Urothelium cell line (cell line): Measurements from ENCODE around the gene RCE1.
"Not testable (repeated sequence)": the region's sequence is repeated elsewhere in the genome, so short reads cannot be mapped to it uniquely, and the experiment has no call there.

Experiments
- DNase-seq: peaks from one replicate; pipeline ENCODE4 v3.0.0; 2011; ENCODE audit warnings: low spot score, mixed read lengths
- FAIRE-seq: peaks from 2 replicates; lab custom pipeline; 2011; peaks lifted over from hg19 to GRCh38; lab: Jason Lieb, UNC

The RCE1 gene, protein sequence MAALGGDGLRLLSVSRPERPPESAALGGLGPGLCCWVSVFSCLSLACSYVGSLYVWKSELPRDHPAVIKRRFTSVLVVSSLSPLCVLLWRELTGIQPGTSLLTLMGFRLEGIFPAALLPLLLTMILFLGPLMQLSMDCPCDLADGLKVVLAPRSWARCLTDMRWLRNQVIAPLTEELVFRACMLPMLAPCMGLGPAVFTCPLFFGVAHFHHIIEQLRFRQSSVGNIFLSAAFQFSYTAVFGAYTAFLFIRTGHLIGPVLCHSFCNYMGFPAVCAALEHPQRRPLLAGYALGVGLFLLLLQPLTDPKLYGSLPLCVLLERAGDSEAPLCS

DNA sequence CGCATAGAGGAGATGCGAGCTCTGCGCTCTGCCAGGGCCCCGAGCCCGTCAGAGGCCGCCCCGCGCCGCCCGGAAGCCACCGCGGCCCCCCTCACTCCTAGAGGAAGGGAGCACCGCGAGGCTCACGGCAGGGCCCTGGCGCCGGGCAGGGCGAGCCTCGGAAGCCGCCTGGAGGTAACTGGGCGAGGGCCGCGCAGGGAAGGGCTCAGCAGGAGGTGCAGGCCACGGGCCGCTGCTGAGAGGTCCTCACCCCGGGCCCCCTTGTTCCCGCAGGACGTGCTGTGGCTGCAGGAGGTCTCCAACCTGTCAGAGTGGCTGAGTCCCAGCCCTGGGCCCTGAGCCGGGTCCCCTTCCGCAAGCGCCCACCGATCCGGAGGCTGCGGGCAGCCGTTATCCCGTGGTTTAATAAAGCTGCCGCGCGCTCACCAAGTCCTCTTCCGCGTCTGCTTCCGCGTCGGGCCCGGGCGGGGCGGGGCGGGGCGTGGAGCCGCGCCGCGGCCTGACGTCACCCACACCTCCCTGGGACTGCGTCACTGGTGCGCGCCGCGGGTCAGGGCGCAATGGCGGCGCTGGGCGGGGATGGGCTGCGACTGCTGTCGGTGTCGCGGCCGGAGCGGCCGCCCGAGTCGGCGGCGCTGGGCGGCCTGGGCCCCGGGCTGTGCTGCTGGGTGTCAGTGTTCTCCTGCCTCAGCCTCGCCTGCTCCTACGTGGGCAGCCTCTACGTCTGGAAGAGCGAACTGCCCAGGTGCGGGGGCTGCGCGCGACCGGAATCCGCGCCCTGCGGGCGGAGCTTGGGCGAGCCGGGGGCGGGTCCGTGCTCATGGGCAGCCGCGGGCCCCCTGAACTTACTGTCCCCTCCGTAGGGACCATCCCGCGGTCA, at the start of gene RCE1:
Gene RCE1 (plus strand): TSS at position 546 of the 880 bp plus-strand sequence. CDS start 15 bp downstream, at position 561.
- DNase-seq = peak; percentile 94
- FAIRE-seq = peak; percentile 96

DNA sequence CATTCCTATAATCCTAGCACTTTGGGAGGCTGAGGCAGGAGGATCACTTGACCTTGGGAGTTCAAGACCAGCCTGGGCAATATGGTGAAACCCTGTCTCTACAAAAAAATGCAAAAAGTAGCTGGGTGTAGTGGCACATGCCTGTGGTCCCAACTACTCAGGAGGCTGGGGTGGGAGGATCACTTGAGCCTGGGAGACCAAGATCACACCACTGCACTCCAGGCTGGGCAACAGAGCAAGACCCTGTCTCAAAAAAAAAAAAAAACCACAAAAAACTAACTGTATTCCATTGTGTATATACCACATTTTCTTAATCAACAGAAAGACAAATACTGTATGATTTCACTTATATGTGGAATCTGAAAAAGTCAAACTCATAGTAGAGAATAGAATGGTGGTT, 43.4 kb upstream of the RCE1 start:
- FAIRE-seq, DNase-seq: not testable (repeated sequence)

DNA sequence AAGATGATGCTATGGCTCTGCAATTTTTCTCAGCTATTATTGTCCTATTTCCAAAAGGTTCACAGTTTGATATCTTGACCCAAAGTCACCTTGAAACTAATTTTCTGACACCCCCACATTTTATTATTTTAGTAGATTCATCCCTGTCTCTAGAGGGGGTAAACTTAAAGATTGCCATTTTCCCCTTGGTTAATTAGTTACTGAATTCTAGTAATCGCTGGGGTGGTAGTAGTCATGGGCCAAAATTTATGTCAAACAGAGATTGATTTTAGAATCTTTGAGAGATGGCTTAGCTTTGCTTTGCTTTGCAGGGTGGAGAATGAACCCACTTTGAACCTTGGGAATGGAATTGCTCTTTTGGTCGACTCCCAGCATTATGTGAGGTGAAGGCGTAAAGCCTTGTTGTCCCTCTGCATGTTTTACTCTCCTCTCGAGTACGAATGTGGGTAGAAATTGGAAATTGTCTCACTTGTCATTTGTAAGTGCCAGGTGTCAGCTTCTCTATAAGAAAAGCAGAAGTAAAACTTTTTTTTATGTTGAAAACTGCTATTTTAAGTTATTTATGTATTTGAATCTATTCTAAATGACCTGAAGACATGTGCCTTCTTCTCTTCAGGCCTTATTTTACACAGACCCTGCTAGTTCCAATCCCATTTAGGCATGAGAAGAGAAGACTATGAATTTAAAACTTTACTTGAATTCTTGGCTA, 42.4 kb upstream of the RCE1 start:
- DNase-seq (no peak), FAIRE-seq (no peak)

DNA sequence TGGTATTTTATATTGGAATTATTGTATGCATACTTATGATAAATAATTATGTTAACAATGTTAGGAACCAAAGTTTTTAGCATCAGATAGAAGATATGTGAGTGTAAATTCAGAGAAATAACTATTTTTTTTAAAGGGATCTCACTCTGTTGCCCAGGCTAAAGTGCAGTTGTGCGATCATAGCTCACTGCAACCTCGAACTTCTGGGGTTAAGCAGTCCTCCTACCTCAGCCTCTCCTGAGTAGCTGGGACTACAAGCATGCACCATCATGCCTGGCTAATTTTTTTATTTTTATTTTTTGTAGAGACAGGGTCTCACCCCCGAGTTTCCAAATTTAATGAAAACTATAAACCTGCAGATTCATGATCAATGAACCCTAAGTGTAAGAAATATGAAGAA, 33.6 kb upstream of the RCE1 start:
- FAIRE-seq = no peak
- no peak for DNase-seq

DNA sequence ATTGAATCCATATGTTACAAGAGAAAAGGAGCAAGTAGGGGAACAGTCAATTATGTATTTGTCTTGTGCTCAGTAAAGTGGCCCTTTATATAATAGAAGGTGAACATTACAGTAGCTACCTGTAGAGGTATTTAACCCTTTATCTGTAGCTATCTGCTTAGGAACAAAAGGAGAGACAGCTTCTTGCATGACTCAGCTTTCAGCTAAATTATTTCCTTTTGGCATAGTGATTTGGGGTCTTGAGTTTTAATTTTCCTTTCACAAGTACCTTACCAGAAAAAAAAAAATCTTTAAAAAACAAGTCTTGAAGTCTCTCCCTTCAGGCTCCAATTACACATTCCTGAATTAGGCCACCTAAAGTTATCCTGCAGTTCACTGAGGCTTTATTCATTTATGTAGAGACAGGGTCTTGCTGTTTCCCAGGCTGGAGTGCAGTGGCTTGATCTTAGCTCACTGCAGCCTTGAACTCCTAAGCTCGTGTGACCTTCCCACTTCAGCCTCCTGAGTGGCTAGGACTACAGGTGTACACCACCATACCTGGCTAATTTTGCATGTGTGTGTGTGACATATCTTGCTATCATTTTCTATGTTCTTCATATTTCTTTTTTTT, 32.6 kb upstream of the RCE1 start:
- FAIRE-seq = no peak
- no peak for DNase-seq

DNA sequence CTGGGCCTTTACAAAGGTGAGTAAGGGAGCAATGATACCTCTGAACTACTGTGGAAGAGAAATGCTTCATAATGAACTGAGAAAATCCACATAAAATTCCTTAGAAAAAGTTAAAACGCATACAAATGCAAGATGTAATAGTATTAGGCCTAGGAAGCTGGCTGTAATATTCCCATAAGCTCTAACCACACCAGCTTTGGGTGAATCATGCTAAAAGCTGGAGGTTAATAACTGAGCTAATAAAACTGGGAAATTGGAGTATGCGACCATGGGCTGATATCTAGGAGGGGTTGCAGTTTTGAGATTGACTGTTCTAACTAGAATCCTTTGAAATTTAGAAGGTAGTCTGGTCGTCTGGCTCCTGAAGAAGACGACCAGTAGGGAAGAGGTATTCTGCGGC, 28.6 kb upstream of the RCE1 start:
- no peak for FAIRE-seq
- DNase-seq = no peak

- FAIRE-seq = no peak
Observed at GRCh38 chr11:66815646-66816045, 27.6 kb upstream of the RCE1 start.

DNA sequence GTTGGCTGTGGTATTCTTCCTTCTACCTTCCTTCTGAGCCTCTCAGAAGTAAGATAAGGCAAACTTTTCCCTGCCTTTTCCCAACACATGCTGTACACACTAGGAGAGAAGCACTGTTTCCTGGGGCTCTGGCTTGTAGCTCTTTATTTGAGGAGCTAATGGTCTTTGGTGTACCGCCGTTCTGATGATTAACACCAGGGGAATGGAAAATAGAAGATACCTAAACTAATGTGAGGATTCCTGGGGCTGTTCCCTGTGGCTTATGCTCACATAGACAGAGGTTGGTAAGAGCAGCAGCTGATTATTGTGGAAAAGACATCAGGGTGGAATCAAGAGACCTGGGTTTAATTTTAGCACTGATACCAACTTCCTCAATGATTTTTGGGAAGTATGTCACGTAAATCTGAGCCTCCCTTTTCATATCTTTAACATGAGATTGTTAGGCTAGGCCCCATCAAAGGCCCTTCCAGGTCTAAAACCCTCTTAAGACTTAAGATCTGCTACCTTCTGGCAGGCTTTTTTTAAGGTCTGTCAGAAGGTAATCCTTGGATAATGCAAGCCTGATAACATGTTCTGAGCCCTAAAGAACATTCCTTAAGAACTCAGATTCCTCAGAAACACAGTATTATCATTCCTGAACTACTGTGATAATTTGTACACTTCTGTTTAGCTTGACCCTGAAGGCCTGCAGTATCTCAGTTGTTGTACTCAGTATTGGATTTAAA, 24.8 kb upstream of the RCE1 start:
- DNase-seq (no peak), FAIRE-seq (no peak)

More at GRCh38 chr11:66815646-66816045, 27.6 kb upstream of the RCE1 start:
- no peak for DNase-seq

- no peak for DNase-seq
- FAIRE-seq = no peak
Observed at GRCh38 chr11:66820381-66820780, 22.9 kb upstream of the RCE1 start.

GRCh38 chr11:66820901-66821300, 22.3 kb upstream of the RCE1 start:
- no peak for FAIRE-seq
- no peak for DNase-seq

- FAIRE-seq = no peak
- DNase-seq = no peak
Observed at GRCh38 chr11:66823700-66824099, 19.5 kb upstream of the RCE1 start.

DNA sequence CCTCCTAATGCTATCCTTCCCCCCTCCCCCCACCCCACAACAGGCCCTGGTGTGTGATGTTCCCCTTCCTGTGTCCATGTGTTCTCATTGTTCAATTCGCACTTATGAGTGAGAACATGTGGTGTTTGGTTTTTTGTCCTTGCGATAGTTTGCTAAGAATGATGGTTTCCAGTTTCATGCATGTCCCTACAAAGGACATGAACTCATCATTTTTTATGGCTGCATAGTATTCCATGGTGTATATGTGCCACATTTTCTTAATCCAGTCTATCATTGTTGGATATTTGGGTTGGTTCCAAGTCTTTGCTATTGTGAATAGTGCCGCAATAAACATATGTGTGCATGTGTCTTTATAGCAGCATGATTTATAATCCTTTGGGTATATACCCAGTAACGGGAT, 18.7 kb upstream of the RCE1 start:
- not testable (repeated sequence) for DNase-seq, FAIRE-seq

DNA sequence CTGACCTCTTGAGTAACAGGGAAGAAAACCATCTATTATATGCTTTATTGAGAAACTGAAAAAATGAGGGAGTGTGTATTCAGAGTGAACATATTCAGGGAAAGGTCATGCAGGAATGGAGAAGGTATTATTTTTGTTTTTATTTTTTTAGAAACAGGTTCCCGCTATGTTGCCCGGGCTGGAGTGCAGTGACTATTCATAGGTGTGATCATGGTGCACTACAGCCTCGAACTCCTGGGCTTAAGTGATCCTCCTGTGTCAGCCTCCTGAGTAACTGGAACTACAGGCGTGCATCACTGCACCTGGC, 8.7 kb upstream of the RCE1 start:
- DNase-seq (no peak), FAIRE-seq (no peak)

- DNase-seq = no peak
- FAIRE-seq = no peak
Observed at GRCh38 chr11:66834943-66835342, 8.3 kb upstream of the RCE1 start.

- DNase-seq (no peak), FAIRE-seq (no peak)
Observed at GRCh38 chr11:66835768-66836405, 7.4 kb upstream of the RCE1 start.

- DNase-seq (no peak), FAIRE-seq (no peak)
Observed at GRCh38 chr11:66840317-66841091, 2.7 kb upstream of the RCE1 start.

DNA sequence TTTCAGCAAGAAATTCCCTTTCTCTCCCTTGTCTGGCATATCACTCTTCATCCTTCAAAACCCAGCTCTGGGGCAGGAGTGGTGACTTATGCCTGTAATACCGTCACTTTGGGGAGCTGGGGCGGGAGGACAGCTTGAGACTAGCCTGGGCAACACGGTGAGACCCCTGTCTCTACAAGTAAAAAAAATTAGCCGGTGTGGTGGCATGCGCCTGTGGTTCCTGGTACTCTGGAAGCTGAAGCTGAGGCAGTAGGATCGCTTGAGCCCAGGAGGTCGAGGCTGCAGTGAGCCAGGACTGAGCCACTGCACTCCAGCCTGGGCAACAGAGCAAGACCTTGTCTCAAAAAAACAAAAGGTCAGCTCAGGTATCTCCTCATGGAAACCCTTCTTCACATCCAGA, 1.4 kb upstream of the RCE1 start:
- DNase-seq (no peak), FAIRE-seq (no peak)

- FAIRE-seq = no peak
- no peak for DNase-seq
Observed at GRCh38 chr11:66842501-66842895, 743 bp upstream of the RCE1 start.

DNA sequence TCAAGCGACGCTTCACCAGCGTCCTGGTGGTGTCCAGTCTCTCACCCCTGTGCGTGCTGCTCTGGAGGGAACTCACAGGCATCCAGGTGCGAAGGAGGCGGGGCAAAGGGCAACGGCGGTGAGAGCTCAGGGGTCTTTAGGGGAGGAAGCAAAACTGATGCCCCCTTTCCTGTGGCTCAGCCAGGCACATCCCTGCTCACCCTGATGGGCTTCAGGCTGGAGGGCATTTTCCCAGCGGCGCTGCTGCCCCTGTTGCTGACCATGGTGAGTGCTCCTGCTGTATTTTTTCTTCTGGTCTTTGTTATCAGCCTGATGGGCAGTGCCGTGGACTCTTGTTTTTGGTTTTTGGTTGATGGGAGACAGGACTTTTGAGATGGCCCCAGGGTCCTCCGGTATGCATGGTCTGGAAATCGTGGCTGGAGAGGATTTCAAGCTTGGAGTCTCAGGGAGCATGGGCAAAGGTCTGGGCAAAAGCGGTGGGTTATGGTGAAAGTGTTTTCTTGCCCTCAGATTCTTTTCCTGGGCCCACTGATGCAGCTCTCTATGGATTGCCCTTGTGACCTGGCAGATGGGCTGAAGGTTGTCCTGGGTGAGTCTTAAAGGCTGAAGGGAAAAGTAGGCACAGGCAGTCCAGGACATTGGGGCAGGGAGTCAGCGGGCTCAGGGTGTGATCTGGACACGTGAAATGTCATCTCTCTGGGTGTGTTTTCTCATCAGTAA, 695 bp downstream of the RCE1 start:
- DNase-seq = no peak
- no peak for FAIRE-seq
